GM19438 (cell line): ENCODE measurements around the gene AGBL1.
"Not testable (repeated sequence)": the region's sequence is repeated elsewhere in the genome, so short reads cannot be mapped to it uniquely, and the experiment has no call there.

Source experiments
- ATAC-seq: cut with Tn5 transposase; IDR thresholded peaks from one replicate; pipeline ENCODE4 v1.9.1; 2021; ENCODE audit warnings: low read depth; ENCODE audit not compliant: unreplicated experiment

Gene AGBL1

GRCh38 chr15:86988033-86988432, 908.4 kb downstream of the AGBL1 start:
- ATAC-seq: no peak

- ATAC-seq: no peak
Observed at GRCh38 chr15:87021751-87022150, 942.1 kb downstream of the AGBL1 start.

GRCh38 chr15:87031540-87032230, 952.0 kb downstream of the AGBL1 start:
- no peak for ATAC-seq

GRCh38 chr15:87032295-87032694, 952.6 kb downstream of the AGBL1 start:
- ATAC-seq: no peak

GRCh38 chr15:87033056-87033455, 953.4 kb downstream of the AGBL1 start:
- no peak for ATAC-seq

- no peak for ATAC-seq
Observed at GRCh38 chr15:87034886-87035285, 955.2 kb downstream of the AGBL1 start.

GRCh38 chr15:87038404-87038803, 958.7 kb downstream of the AGBL1 start:
- ATAC-seq: no peak

GRCh38 chr15:87042619-87043018, 962.9 kb downstream of the AGBL1 start:
- ATAC-seq: not testable (repeated sequence)

- ATAC-seq: no peak
Observed at GRCh38 chr15:87045746-87046145, 966.1 kb downstream of the AGBL1 start.

- no peak for ATAC-seq
Observed at GRCh38 chr15:87047203-87047965, 967.7 kb downstream of the AGBL1 start.
